Stomach (tissue), 9 donors: ENCODE data around the gene ATXN3L. TPM values are rescaled to one million over a fixed set of nuclear protein-coding genes. Genes with fewer than 3 reads are reported as not detected.

Source experiments
- DNase-seq, 2 donors: peaks; one replicate each; pipeline versions ENCODE4 v3.0.0 to v3.0.0-alpha.2; 2013 to 2019
- H3K27ac ChIP-seq, 5 donors: fragments of 200-600 bp in 4 of 5; sonication (generic) in 4 of 5; one replicate each; pipeline ENCODE4 v1.5.1; 2013 to 2019; ENCODE audit warnings: mild to moderate bottlenecking in 1 of 5, moderate library complexity in 1 of 5
- H3K27me3 ChIP-seq, 3 donors: fragments of 200-600 bp; sonication (generic); one replicate each; pipeline ENCODE4 v1.5.1; 2017 to 2019; ENCODE audit warnings: mixed run types in 1 of 3
- H3K36me3 ChIP-seq, 4 donors: fragments of 200-600 bp; sonication (generic); 1 replicate in 3 of 4; 2 replicates in 1 of 4; pipeline ENCODE4 v1.5.1; 2016 to 2019
- H3K4me1 ChIP-seq, 4 donors: fragments of 200-600 bp; sonication (generic); one replicate each; pipeline ENCODE4 v1.5.1; 2016 to 2019
- H3K4me3 ChIP-seq, 4 donors: fragments of 200-600 bp; sonication (generic) in 3 of 4; one replicate each; pipeline ENCODE4 v1.5.1; 2016 to 2019; ENCODE audit warnings: mild to moderate bottlenecking in 1 of 4
- H3K9me3 ChIP-seq, 4 donors: fragments of 200-600 bp; sonication (generic); one replicate each; pipeline ENCODE4 v1.5.1; 2016 to 2019
- EP300 ChIP-seq: sonication (generic); formaldehyde crosslinking; IDR thresholded peaks from one replicate; pipeline ENCODE4 v1.6.1; 2017; ENCODE audit warnings: antibody characterized with exemption
- POLR2A ChIP-seq, 4 donors: fragments of 450-650 bp; IDR thresholded peaks; one replicate each; pipeline ENCODE4 v1.6.1; 2016; ENCODE audit warnings: antibody characterized with exemption in 4 of 4, control low read depth in 2 of 4, mild to moderate bottlenecking in 1 of 4, moderate library complexity in 1 of 4
- POLR2AphosphoS5 ChIP-seq, 3 donors: sonication (generic); formaldehyde crosslinking; IDR thresholded peaks; one replicate each; pipeline ENCODE4 v1.6.1; 2016; ENCODE audit warnings: antibody characterized with exemption in 3 of 3
- WGBS, 5 donors: extraction: QIAGEN DNeasy Blood & Tissue Kit in 3 of 5; methylation state at CpG; one replicate each; pipeline versions ENCODE4 v1.1.5 to v1.1.7; 2013 to 2018; 5-methylcytosine and 5-hydroxymethylcytosine counted together
- intact Hi-C: fragments of 100-400 bp; cut with DNase I; formaldehyde crosslinking; loops from one replicate; pipeline ENCODE4 v1.15.1; 2023; ENCODE audit warnings: low total_unique reads
- polyA plus RNA-seq, 3 donors: library from polyadenylated mRNA; stranded (reverse); fragments of 200-250 nt; gene quantifications; one replicate each; pipeline ENCODE4 v1.2.3, GENCODE V29; 2013
- total RNA-seq, 5 donors: library from RNA; depleted of rRNA; stranded (reverse); fragments of >200 nt; gene quantifications; one replicate each; pipeline versions ENCODE4 v1.1.0 to v1.2.3, GENCODE V29; 2014 to 2016
- TF ChIP-seq, protein P1 (sequence below), 7 experiments: fragments of 450-650 bp in 4 of 7; fragments of 200-600 bp in 3 of 7; sonication (generic) in 3 of 7; IDR thresholded peaks; one replicate each; pipeline ENCODE4 v1.5.1; 2016 to 2019; ENCODE audit warnings: antibody characterized with exemption in 7 of 7, control low read depth in 2 of 7, mild to moderate bottlenecking in 1 of 7
- donor health status: healthy with polysubstance abuse.
- donor health status: Bipolar disorder and iron deficiency.
- donor health status: healthy.

Gene ATXN3L
- total and polyA plus RNA-seq, 8 donors = not detected

GRCh38 chrX:13288671-13289070, 31.2 kb downstream of the ATXN3L start:
- Histone ChIP-seq H3K36me3 (no peaks in the 10 kb centered on the region), H3K9me3 (peaks cover 0 to 18% (median 5%) of the 10 kb centered on the region in 4 donors), H3K27ac (no peak overlapping the region), H3K27me3 (no peaks in the 10 kb centered on the region), H3K4me1 (no peaks in the 10 kb centered on the region), H3K4me3 (no peak overlapping the region)
- no peak for DNase-seq
- TF ChIP-seq POLR2A (IDR thresholded peaks at IDR 0.05) (no peak), POLR2AphosphoS5 (IDR thresholded peaks at IDR 0.05) (no peak), EP300 (no peak)
- TF ChIP-seq, protein P1, sequence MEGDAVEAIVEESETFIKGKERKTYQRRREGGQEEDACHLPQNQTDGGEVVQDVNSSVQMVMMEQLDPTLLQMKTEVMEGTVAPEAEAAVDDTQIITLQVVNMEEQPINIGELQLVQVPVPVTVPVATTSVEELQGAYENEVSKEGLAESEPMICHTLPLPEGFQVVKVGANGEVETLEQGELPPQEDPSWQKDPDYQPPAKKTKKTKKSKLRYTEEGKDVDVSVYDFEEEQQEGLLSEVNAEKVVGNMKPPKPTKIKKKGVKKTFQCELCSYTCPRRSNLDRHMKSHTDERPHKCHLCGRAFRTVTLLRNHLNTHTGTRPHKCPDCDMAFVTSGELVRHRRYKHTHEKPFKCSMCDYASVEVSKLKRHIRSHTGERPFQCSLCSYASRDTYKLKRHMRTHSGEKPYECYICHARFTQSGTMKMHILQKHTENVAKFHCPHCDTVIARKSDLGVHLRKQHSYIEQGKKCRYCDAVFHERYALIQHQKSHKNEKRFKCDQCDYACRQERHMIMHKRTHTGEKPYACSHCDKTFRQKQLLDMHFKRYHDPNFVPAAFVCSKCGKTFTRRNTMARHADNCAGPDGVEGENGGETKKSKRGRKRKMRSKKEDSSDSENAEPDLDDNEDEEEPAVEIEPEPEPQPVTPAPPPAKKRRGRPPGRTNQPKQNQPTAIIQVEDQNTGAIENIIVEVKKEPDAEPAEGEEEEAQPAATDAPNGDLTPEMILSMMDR (IDR thresholded peaks at IDR 0.05) = no peak
- intact Hi-C loops = no loop called here
- 78 to 93% (median 89%) methylated on average over 5 of the region's 5 CpGs for WGBS, 5 donors

DNA sequence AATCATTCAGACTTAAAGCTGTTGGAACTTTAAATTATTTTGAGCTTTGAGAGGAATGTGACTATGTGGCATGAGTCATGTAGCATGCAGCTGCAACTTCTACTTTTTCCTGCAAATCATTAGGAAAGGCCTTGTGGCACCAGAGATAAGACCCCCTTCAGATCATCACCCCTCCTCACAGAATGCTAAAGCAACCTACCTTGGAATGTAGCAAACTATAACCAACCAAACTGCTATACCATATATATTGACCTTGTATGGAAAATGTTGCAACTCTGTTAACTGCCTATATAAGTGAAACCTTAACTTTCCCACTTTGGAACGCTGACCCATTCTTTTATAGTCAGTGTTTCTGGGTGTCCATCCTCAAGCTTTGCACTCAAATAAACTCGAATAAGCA, 32.0 kb downstream of the ATXN3L start:
- Histone ChIP-seq H3K36me3 (no peaks in the 10 kb centered on the region), H3K9me3 (peaks cover 0 to 18% (median 5%) of the 10 kb centered on the region in 4 donors), H3K27me3 (no peaks in the 10 kb centered on the region), H3K4me3 (no peak overlapping the region), H3K4me1 (no peaks in the 10 kb centered on the region), H3K27ac (no peak overlapping the region)
- TF ChIP-seq POLR2AphosphoS5 (IDR thresholded peaks at IDR 0.05) (no peak), EP300 (no peak), POLR2A (IDR thresholded peaks at IDR 0.05) (no peak)
- TF ChIP-seq, protein P1 (IDR thresholded peaks at IDR 0.05) = no peak
- no peak for DNase-seq
- intact Hi-C loops = no loop called here
- WGBS, 5 donors = 63 to 83% (median 79%) methylated on average over 2 of the region's 2 CpGs

GRCh38 chrX:13285693-13286092, 34.2 kb downstream of the ATXN3L start:
- H3K36me3 ChIP-seq = no peaks in the 10 kb centered on the region
- H3K9me3 ChIP-seq = peaks cover 0 to 23% (median 5%) of the 10 kb centered on the region in 4 donors
- TF ChIP-seq POLR2AphosphoS5 (IDR thresholded peaks at IDR 0.05) (no peak), POLR2A (IDR thresholded peaks at IDR 0.05) (no peak), EP300 (no peak)
- TF ChIP-seq, protein P1 (IDR thresholded peaks at IDR 0.05) = no peak
- no peak for DNase-seq
- H3K4me3 ChIP-seq = no peak overlapping the region
- intact Hi-C loops = no loop called here
- H3K4me1 ChIP-seq = no peaks in the 10 kb centered on the region
- no peaks in the 10 kb centered on the region for H3K27me3 ChIP-seq
- H3K27ac ChIP-seq = no peak overlapping the region
- 82 to 98% (median 92%) methylated on average over 5 to 7 of the region's 7 CpGs for whole genome bisulfite sequencing, 5 donors

DNA sequence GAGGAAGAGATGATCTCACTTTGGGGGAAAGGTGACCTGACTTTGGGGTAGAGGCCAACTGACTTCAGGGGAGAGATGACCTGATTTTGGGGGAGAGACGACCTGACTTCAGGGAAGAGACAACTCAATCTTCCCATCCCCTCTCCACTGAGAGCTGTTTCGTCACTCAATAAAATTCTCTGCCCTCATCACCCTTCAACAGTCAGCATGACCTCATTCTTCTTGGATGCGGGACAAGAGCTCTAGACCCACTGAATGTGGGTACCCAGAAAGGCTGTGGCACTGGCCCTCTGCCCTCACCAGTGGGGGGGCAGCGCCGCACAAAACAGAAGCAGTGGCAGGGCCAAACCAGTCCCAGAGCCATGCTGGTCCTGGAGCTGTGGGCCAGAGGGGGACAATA, 34.6 kb downstream of the ATXN3L start:
- Histone ChIP-seq H3K27me3 (no peaks in the 10 kb centered on the region), H3K27ac (no peak overlapping the region), H3K4me1 (no peaks in the 10 kb centered on the region), H3K36me3 (no peaks in the 10 kb centered on the region), H3K9me3 (peaks cover 0 to 23% (median 5%) of the 10 kb centered on the region in 4 donors), H3K4me3 (no peak overlapping the region)
- no peak for TF ChIP-seq EP300
- no peak for TF ChIP-seq POLR2A (IDR thresholded peaks at IDR 0.05)
- no peak for TF ChIP-seq POLR2AphosphoS5 (IDR thresholded peaks at IDR 0.05)
- TF ChIP-seq, protein P1 (IDR thresholded peaks at IDR 0.05) = no peak
- 86 to 98% (median 89%) methylated on average over 3 to 5 of the region's 5 CpGs for WGBS, 5 donors
- no peak for DNase-seq
- intact Hi-C loops = no loop called here
